Liver (tissue), 9 donors: ENCODE data around the gene KCNMA1. TPM values are rescaled to one million over a fixed set of nuclear protein-coding genes. Genes with fewer than 3 reads are reported as not detected.

ENCODE experiments used
- DNase-seq: peaks from one replicate; pipeline ENCODE4 v3.0.0-alpha.2; 2017; ENCODE audit warnings: low spot score
- H3K27ac ChIP-seq, 2 donors: one replicate each; pipeline ENCODE4 v1.7.0; 2013; ENCODE audit warnings: inconsistent platforms in 2 of 2, low read length in 2 of 2, control low read depth in 1 of 2, low read depth in 1 of 2, mild to moderate bottlenecking in 1 of 2
- H3K27me3 ChIP-seq, 4 donors: one replicate each; pipeline versions ENCODE4 v1.6.1 to v1.7.0; 2013; ENCODE audit warnings: low read length in 3 of 4, inconsistent platforms in 1 of 4, mild to moderate bottlenecking in 1 of 4, moderate library complexity in 1 of 4; ENCODE audit not compliant: control insufficient read depth in 4 of 4, insufficient read depth in 4 of 4
- H3K36me3 ChIP-seq, 4 donors: one replicate each; pipeline versions ENCODE4 v1.6.1 to v1.7.0; 2013; ENCODE audit warnings: low read length in 3 of 4, mild to moderate bottlenecking in 3 of 4, low read depth in 1 of 4, moderate library complexity in 1 of 4; ENCODE audit not compliant: control insufficient read depth in 4 of 4, insufficient read depth in 3 of 4
- H3K4me1 ChIP-seq, 4 donors: one replicate each; pipeline versions ENCODE4 v1.6.1 to v1.7.0; 2013; ENCODE audit warnings: low read length in 3 of 4, mild to moderate bottlenecking in 3 of 4, moderate library complexity in 1 of 4; ENCODE audit not compliant: control insufficient read depth in 4 of 4, insufficient read depth in 4 of 4
- H3K4me3 ChIP-seq, 3 donors: one replicate each; pipeline versions ENCODE4 v1.6.1 to v1.7.0; 2013; ENCODE audit warnings: low read length in 3 of 3, control low read depth in 1 of 3, low read depth in 1 of 3, mild to moderate bottlenecking in 1 of 3
- H3K9ac ChIP-seq, 2 donors: one replicate each; pipeline ENCODE4 v1.7.0; 2013; ENCODE audit warnings: low read length in 2 of 2, mild to moderate bottlenecking in 2 of 2, moderate library complexity in 2 of 2, control low read depth in 1 of 2, low read depth in 1 of 2
- H3K9me3 ChIP-seq, 4 donors: one replicate each; pipeline versions ENCODE4 v1.6.1 to v1.7.0; 2013; ENCODE audit warnings: low read length in 3 of 4; ENCODE audit not compliant: control insufficient read depth in 4 of 4
- CTCF ChIP-seq: fragments of 150-350 bp; IDR thresholded peaks from 2 replicates; pipeline ENCODE4 v1.5.1; 2017; ENCODE audit warnings: improper control_type of control experiment, low read depth, low read length; ENCODE audit not compliant: missing input control
- EGR1 ChIP-seq, 2 donors: IDR thresholded peaks; 2 replicates each; pipeline ENCODE4 v1.6.1; 2016 to 2018; ENCODE audit warnings: antibody characterized with exemption in 2 of 2, low read depth in 2 of 2
- FOXA1 ChIP-seq: IDR thresholded peaks from 2 replicates; pipeline ENCODE4 v1.6.1; 2016; ENCODE audit warnings: antibody characterized with exemption
- FOXA2 ChIP-seq: IDR thresholded peaks from 2 replicates; pipeline ENCODE4 v1.6.1; 2016; ENCODE audit warnings: antibody characterized with exemption
- GABPA ChIP-seq, 2 donors: IDR thresholded peaks in 1 of 2; conservative IDR thresholded peaks in 1 of 2; 2 replicates each; pipeline ENCODE4 v1.6.1; 2016; ENCODE audit warnings: antibody characterized with exemption in 2 of 2, mild to moderate bottlenecking in 1 of 2, moderate library complexity in 1 of 2
- HNF4A ChIP-seq, 2 donors: conservative IDR thresholded peaks; 2 replicates each; pipeline ENCODE4 v1.6.1; 2016; ENCODE audit warnings: antibody characterized with exemption in 2 of 2, mild to moderate bottlenecking in 2 of 2
- NR2F2 ChIP-seq: IDR thresholded peaks from 2 replicates; pipeline ENCODE4 v1.6.1; 2016; ENCODE audit warnings: antibody characterized with exemption
- RXRA ChIP-seq, 2 donors: IDR thresholded peaks; 2 replicates each; pipeline ENCODE4 v1.6.1; 2017 to 2018; ENCODE audit warnings: antibody characterized with exemption in 2 of 2, mild to moderate bottlenecking in 1 of 2
- TAF1 ChIP-seq: conservative IDR thresholded peaks from 2 replicates; pipeline ENCODE4 v1.6.1; 2016; ENCODE audit warnings: antibody characterized with exemption, mild to moderate bottlenecking
- WGBS: extraction: QIAGEN DNeasy Blood & Tissue Kit; methylation state at CpG from one replicate; pipeline ENCODE4 v1.1.7; 2013; 5-methylcytosine and 5-hydroxymethylcytosine counted together
- polyA plus RNA-seq, 2 donors: library from polyadenylated mRNA; stranded (reverse) in 1 of 2; unstranded in 1 of 2; fragments of 200-250 nt in 1 of 2; fragments of >200 nt in 1 of 2; fragmentation: Nextera tagmentation in 1 of 2; extraction: Ambion mirVana in 1 of 2; gene quantifications; one replicate each; pipeline versions ENCODE4 v1.2.1 to v1.2.3, GENCODE V29; 2013 to 2015
- total RNA-seq, 2 donors: library from RNA; depleted of rRNA; stranded (reverse); fragments of >200 nt; gene quantifications; one replicate each; pipeline ENCODE4 v1.2.3, GENCODE V29; 2014
- TF ChIP-seq, protein P1 (sequence below): IDR thresholded peaks from 2 replicates; pipeline ENCODE4 v1.6.1; 2016; ENCODE audit warnings: antibody characterized with exemption
- TF ChIP-seq, protein P2 (sequence below): IDR thresholded peaks from 2 replicates; pipeline ENCODE4 v1.6.1; 2016; ENCODE audit warnings: antibody characterized with exemption, mild to moderate bottlenecking
- donor health status: healthy.
- donor health status: healthy.
- donor health status: healthy.
- donor health status: healthy.
- donor health status: healthy.

KCNMA1 gene
- total and polyA plus RNA-seq, 4 donors, result 2.5 to 9.7 (median 4.7) TPM

- Histone ChIP-seq H3K36me3 (no peaks in the 10 kb centered on the region), H3K9ac (no peak overlapping the region), H3K4me1 (peaks cover 7 to 37% (median 24%) of the 10 kb centered on the region in 4 donors), H3K27ac (no peak overlapping the region), H3K9me3 (no peaks in the 10 kb centered on the region), H3K4me3 (no peak overlapping the region), H3K27me3 (peaks cover 0 to 6% (median 0%) of the 10 kb centered on the region in 4 donors)
- no peak for TF ChIP-seq CTCF
- no peak for TF ChIP-seq EGR1 (IDR thresholded peaks at IDR 0.05; ENCODE audit: low read depth in 2 of 2)
- TF ChIP-seq RXRA (IDR thresholded peaks at IDR 0.05), result no peak
- TF ChIP-seq FOXA2, result no peak
- no peak for TF ChIP-seq NR2F2
- TF ChIP-seq, protein P1, sequence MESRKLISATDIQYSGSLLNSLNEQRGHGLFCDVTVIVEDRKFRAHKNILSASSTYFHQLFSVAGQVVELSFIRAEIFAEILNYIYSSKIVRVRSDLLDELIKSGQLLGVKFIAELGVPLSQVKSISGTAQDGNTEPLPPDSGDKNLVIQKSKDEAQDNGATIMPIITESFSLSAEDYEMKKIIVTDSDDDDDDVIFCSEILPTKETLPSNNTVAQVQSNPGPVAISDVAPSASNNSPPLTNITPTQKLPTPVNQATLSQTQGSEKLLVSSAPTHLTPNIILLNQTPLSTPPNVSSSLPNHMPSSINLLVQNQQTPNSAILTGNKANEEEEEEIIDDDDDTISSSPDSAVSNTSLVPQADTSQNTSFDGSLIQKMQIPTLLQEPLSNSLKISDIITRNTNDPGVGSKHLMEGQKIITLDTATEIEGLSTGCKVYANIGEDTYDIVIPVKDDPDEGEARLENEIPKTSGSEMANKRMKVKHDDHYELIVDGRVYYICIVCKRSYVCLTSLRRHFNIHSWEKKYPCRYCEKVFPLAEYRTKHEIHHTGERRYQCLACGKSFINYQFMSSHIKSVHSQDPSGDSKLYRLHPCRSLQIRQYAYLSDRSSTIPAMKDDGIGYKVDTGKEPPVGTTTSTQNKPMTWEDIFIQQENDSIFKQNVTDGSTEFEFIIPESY, result no peak
- no peak for TF ChIP-seq FOXA1
- no peak for TF ChIP-seq GABPA (IDR thresholded peaks at IDR 0.05 in 1 of 2, conservative IDR thresholded peaks at IDR 0.05 in 1 of 2)
- TF ChIP-seq, protein P2, sequence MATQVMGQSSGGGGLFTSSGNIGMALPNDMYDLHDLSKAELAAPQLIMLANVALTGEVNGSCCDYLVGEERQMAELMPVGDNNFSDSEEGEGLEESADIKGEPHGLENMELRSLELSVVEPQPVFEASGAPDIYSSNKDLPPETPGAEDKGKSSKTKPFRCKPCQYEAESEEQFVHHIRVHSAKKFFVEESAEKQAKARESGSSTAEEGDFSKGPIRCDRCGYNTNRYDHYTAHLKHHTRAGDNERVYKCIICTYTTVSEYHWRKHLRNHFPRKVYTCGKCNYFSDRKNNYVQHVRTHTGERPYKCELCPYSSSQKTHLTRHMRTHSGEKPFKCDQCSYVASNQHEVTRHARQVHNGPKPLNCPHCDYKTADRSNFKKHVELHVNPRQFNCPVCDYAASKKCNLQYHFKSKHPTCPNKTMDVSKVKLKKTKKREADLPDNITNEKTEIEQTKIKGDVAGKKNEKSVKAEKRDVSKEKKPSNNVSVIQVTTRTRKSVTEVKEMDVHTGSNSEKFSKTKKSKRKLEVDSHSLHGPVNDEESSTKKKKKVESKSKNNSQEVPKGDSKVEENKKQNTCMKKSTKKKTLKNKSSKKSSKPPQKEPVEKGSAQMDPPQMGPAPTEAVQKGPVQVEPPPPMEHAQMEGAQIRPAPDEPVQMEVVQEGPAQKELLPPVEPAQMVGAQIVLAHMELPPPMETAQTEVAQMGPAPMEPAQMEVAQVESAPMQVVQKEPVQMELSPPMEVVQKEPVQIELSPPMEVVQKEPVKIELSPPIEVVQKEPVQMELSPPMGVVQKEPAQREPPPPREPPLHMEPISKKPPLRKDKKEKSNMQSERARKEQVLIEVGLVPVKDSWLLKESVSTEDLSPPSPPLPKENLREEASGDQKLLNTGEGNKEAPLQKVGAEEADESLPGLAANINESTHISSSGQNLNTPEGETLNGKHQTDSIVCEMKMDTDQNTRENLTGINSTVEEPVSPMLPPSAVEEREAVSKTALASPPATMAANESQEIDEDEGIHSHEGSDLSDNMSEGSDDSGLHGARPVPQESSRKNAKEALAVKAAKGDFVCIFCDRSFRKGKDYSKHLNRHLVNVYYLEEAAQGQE, result no peak
- TF ChIP-seq TAF1, result no peak
- no peak for TF ChIP-seq HNF4A (conservative IDR thresholded peaks at IDR 0.05)
- 63% methylated on average over 4 of the region's 4 CpGs for WGBS
- no peak for DNase-seq
These were observed 2.7 kb downstream of the KCNMA1 start for GRCh38 chr10:77634939-77635338.

DNA sequence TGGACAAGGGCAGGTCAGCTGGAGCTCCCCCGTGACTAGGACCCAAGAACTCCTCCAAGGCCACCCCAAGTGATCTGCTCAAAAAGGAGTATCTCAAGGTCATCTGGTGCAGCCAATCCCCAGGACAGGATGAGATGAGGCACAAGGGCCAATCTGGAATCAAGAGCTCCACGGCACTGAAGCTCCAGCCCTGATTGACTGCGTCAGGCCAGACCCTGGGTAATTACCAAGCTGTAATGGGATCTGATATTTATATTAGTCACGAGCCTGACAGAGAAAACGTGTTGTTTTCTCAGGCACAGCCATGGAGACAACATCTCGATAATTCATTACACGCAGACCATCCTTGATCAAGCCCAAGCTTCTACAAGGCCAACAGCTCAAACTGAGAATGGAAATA, 4.2 kb downstream of the KCNMA1 start:
- Histone ChIP-seq H3K9me3 (no peaks in the 10 kb centered on the region), H3K36me3 (no peaks in the 10 kb centered on the region), H3K4me3 (no peak overlapping the region), H3K27ac (no peak overlapping the region), H3K9ac (no peak overlapping the region), H3K4me1 (peaks cover 3 to 32% (median 20%) of the 10 kb centered on the region in 4 donors), H3K27me3 (peaks cover 0 to 3% (median 0%) of the 10 kb centered on the region in 4 donors)
- WGBS, result 90% methylated on average over 7 of the region's 7 CpGs
- TF ChIP-seq HNF4A (conservative IDR thresholded peaks at IDR 0.05) (no peak), GABPA (IDR thresholded peaks at IDR 0.05 in 1 of 2, conservative IDR thresholded peaks at IDR 0.05 in 1 of 2) (no peak), RXRA (IDR thresholded peaks at IDR 0.05) (no peak), NR2F2 (no peak)
- DNase-seq, result no peak
